Common myeloid progenitor, CD34-positive (primary cell): Measurements from ENCODE around the gene C4orf33.

Experiments used
- CTCF ChIA-PET: fragments of 350-600 bp; sonication (Branson Sonifier 250); formaldehyde crosslinking; loops from one replicate; lab custom pipeline; 2021; ENCODE audit warnings: antibody characterized with exemption; lab: Charles Lee
- POLR2A ChIA-PET: fragments of 350-600 bp; sonication (Branson Sonifier 250); formaldehyde crosslinking; loops from one replicate; lab custom pipeline; 2021; ENCODE audit warnings: antibody characterized with exemption; lab: Charles Lee
- DNase-seq, 3 donors: peaks; one replicate each; pipeline versions ENCODE4 v3.0.0 to v3.0.0-alpha.2; 2013
- H3K27ac ChIP-seq, 2 experiments: 1 replicate in 1 of 2; 2 replicates in 1 of 2; pipeline ENCODE4 v1.7.0; 2013; ENCODE audit warnings: inconsistent platforms in 2 of 2, low read length in 2 of 2, mild to moderate bottlenecking in 2 of 2, low read depth in 1 of 2, moderate library complexity in 1 of 2; ENCODE audit not compliant: severe bottlenecking in 2 of 2, insufficient read depth in 1 of 2, poor library complexity in 1 of 2
- H3K27me3 ChIP-seq, 5 experiments: replicated peaks in 2 of 5; 1 replicate in 3 of 5; 2 replicates in 2 of 5; pipeline versions ENCODE4 v1.6.1 to v1.7.0; 2013; ENCODE audit warnings: low read length in 4 of 5, mild to moderate bottlenecking in 2 of 5, moderate library complexity in 2 of 5, inconsistent platforms in 1 of 5; ENCODE audit not compliant: insufficient read depth in 5 of 5, control insufficient read depth in 4 of 5
- H3K36me3 ChIP-seq, 4 experiments: 1 replicate in 2 of 4; 2 replicates in 2 of 4; pipeline versions ENCODE4 v1.6.1 to v1.7.0; 2013; ENCODE audit warnings: low read length in 3 of 4, control low read depth in 1 of 4, mild to moderate bottlenecking in 1 of 4; ENCODE audit not compliant: control insufficient read depth in 4 of 4, insufficient read depth in 4 of 4
- H3K4me1 ChIP-seq, 4 experiments: 1 replicate in 3 of 4; 2 replicates in 1 of 4; pipeline versions ENCODE4 v1.6.1 to v1.7.1; 2013; ENCODE audit warnings: low read length in 3 of 4, mild to moderate bottlenecking in 3 of 4, control low read depth in 1 of 4, inconsistent platforms in 1 of 4, moderate library complexity in 1 of 4; ENCODE audit not compliant: control insufficient read depth in 4 of 4, insufficient read depth in 4 of 4; ENCODE audit errors: control extremely low read depth in 1 of 4
- H3K4me3 ChIP-seq, 7 experiments: 1 replicate in 4 of 7; 2 replicates in 3 of 7; pipeline versions ENCODE4 v1.5.1 to v1.7.0; 2013; ENCODE audit warnings: mild to moderate bottlenecking in 7 of 7, low read length in 6 of 7, moderate library complexity in 6 of 7, inconsistent platforms in 2 of 7, low read depth in 2 of 7, control low read depth in 1 of 7; ENCODE audit not compliant: insufficient read depth in 4 of 7, control insufficient read depth in 1 of 7; ENCODE audit errors: extremely low read depth in 1 of 7
- H3K9me3 ChIP-seq, 5 experiments: 1 replicate in 4 of 5; 2 replicates in 1 of 5; pipeline versions ENCODE4 v1.6.1 to v1.7.1; 2013; ENCODE audit warnings: low read length in 4 of 5, mild to moderate bottlenecking in 2 of 5, inconsistent platforms in 1 of 5, low read depth in 1 of 5, moderate library complexity in 1 of 5; ENCODE audit not compliant: control insufficient read depth in 4 of 5, insufficient read depth in 2 of 5; ENCODE audit errors: control extremely low read depth in 1 of 5
- WGBS: methylation state at CpG from one replicate; pipeline ENCODE4 v1.1.5; 2013; ENCODE audit not compliant: insufficient coverage; 5-methylcytosine and 5-hydroxymethylcytosine counted together

The C4orf33 gene

DNA sequence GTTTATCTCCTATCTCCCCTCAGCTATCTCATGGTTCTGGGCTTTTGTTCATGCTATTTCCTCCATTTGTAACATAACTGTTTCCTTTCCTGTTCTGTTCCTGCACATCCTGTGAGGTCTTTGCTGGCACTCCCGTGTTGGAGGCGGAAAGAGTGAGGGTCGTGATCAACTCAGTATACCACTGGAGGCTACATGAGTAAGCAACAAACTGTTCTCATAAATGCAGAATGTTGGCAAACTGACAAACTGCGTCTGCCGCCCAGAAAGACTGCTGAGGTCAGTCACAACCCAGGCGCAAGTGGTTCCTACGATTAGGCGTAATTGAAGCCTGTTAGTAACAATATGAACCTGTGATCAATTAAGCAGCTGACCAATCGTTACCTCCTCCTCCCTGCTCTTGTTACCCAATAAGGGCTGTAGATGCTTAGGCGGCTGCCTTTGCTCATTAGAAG is 48.8 kb downstream of the C4orf33 start:
- no peak for DNase-seq
- CTCF ChIA-PET = no interaction called here
- Histone ChIP-seq H3K4me1 (no peaks in the 10 kb centered on the region), H3K27ac (no peak overlapping the region), H3K9me3 (no peaks in the 10 kb centered on the region), H3K4me3 (no peak overlapping the region), H3K36me3 (no peaks in the 10 kb centered on the region), H3K27me3 (no peaks in the 10 kb centered on the region)
- 79% methylated on average over 7 of the region's 10 CpGs for WGBS
- POLR2A ChIA-PET = no interaction called here

DNA sequence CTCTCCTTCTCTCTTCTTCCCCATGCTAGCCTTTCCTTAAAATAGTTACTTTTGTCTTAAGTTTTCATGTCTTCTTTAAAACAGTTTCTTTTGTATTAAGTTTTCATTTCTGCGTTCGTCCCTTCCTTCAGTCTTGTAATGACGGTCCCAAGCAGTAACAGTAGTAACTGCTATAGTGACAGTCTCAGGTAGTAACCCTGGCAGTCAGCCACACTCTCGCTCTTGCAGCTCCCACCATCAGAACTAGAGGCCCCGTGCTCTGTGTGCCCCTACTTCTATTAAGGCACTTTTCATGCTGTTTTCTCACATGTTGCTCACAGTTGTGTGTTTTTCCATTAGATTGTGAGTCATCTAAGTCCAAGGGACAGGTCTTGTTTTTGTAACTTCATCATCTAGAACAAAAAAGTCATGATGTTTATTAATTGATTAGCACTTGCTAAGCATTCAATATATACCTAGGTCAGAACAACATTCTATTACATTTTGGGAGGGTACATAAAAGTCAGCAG is 49.3 kb downstream of the C4orf33 start:
- no peaks in the 10 kb centered on the region for H3K27me3 ChIP-seq
- no peak overlapping the region for H3K4me3 ChIP-seq
- no peaks in the 10 kb centered on the region for H3K36me3 ChIP-seq
- no peak for DNase-seq
- CTCF ChIA-PET = no interaction called here
- H3K27ac ChIP-seq = no peak overlapping the region
- WGBS = no CpG with 5 or more reads among the region's 5 CpGs
- no peaks in the 10 kb centered on the region for H3K4me1 ChIP-seq
- POLR2A ChIA-PET = interaction anchor here (0.6 kb wide), 1 partner anchor 481 kb away, joined by 6 read pairs; no protein-coding TSS in a partner anchor
- H3K9me3 ChIP-seq = no peaks in the 10 kb centered on the region

DNA sequence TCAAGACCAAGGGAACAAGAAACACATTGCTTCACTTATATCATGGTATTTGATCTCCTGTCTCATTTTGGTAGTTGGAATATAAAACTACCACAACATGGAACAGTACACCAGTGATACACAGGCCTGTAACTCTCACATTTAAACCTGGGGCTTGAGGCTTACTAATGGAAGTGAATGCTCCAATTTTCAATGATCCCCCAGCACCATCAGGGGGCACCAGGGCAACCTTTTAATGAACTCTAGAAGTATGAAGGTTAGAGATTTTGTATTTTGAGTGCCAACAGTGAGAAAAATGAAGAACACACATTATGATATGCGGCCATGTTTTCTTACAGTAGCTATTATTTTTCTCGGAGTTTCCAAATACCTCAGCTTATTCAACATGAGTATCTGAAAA is 50.7 kb downstream of the C4orf33 start:
- POLR2A ChIA-PET = no interaction called here
- no peaks in the 10 kb centered on the region for H3K27me3 ChIP-seq
- no peaks in the 10 kb centered on the region for H3K36me3 ChIP-seq
- no peak for DNase-seq
- no peaks in the 10 kb centered on the region for H3K9me3 ChIP-seq
- no CpG with 5 or more reads among the region's 2 CpGs for WGBS
- H3K4me3 ChIP-seq = no peak overlapping the region
- H3K27ac ChIP-seq = no peak overlapping the region
- CTCF ChIA-PET = no interaction called here
- H3K4me1 ChIP-seq = no peaks in the 10 kb centered on the region

DNA sequence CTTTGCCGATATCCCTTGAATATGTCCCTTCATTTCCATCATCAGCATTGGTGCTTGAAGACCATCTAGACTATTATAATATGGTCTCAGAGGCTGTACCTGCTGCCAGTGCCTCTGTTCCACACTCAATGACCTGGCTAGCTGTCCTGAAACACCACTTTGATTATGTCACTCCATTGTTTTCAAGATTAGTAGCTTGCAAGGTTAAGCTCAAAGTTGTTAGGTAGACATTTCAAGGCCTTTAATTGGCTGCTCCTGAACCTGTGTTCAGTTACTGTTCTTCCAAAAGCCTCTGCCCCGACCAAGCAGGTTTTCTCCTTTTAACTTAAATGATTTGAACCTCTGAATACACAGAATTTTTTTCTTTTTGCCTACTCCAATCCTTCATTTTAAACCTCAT is 52.9 kb downstream of the C4orf33 start:
- Histone ChIP-seq H3K27ac (no peak overlapping the region), H3K36me3 (no peaks in the 10 kb centered on the region), H3K4me1 (no peaks in the 10 kb centered on the region), H3K27me3 (no peaks in the 10 kb centered on the region), H3K4me3 (no peak overlapping the region), H3K9me3 (no peaks in the 10 kb centered on the region)
- no peak for DNase-seq
- POLR2A ChIA-PET = no interaction called here
- 100% methylated on average over 2 of the region's 2 CpGs for WGBS
- CTCF ChIA-PET = no interaction called here

DNA sequence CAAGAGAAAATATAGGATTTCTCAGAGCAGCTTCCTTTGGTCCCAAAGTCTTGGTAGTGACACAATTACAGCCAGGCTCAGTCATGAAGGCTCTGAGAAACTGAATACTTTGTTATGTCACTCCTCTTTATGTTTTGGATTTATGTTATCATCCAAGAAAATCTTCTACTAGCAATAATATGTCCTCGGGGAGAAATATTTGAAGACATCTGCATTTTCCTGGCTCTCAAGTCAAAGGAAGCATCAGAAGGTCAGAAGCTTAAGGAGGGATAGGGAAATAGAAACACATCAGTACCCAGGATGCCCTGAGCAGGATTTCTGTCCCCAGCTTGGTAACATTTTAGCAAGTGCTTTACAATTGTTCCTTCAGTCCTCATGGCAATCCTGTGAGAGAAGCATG is 54.0 kb downstream of the C4orf33 start:
- CTCF ChIA-PET = no interaction called here

DNA sequence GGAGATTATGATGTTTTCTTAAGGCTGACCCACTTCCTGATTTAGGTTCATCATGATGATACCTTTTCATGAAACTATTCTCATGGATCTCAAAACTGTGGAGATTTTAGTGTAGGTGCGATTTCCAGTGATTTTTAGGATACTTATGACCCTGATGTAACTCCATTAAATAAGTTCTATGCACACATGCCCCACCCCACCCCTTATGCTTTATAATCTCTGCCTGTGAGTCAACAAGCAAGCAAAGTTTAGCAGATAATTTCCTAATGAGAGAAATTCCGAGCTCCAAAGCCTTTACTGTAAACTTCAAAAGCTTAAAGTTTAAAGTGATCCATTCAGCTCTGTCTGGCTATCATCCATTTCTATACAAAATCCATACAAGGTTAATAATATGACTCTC is 56.4 kb downstream of the C4orf33 start:
- WGBS = no CpG with 5 or more reads among the region's 2 CpGs
- ChIA-PET CTCF (no interaction called here), POLR2A (interaction anchor here (0.6 kb wide), 1 partner anchor 40 kb away, joined by 4 read pairs; no protein-coding TSS in a partner anchor)
- H3K36me3 ChIP-seq = no peaks in the 10 kb centered on the region
- H3K27ac ChIP-seq = no peak overlapping the region
- H3K27me3 ChIP-seq = no peaks in the 10 kb centered on the region
- H3K4me1 ChIP-seq = no peaks in the 10 kb centered on the region
- no peak overlapping the region for H3K4me3 ChIP-seq
- no peaks in the 10 kb centered on the region for H3K9me3 ChIP-seq
- no peak for DNase-seq

More for the DNA sequence above, 54.0 kb downstream of the C4orf33 start:
- no peaks in the 10 kb centered on the region for H3K27me3 ChIP-seq
- 80% methylated on average over 1 of the region's 1 CpG for WGBS
- no peak for DNase-seq
- no peak overlapping the region for H3K27ac ChIP-seq
- POLR2A ChIA-PET = no interaction called here
- no peak overlapping the region for H3K4me3 ChIP-seq
- H3K36me3 ChIP-seq = no peaks in the 10 kb centered on the region
- no peaks in the 10 kb centered on the region for H3K4me1 ChIP-seq
- no peaks in the 10 kb centered on the region for H3K9me3 ChIP-seq

DNA sequence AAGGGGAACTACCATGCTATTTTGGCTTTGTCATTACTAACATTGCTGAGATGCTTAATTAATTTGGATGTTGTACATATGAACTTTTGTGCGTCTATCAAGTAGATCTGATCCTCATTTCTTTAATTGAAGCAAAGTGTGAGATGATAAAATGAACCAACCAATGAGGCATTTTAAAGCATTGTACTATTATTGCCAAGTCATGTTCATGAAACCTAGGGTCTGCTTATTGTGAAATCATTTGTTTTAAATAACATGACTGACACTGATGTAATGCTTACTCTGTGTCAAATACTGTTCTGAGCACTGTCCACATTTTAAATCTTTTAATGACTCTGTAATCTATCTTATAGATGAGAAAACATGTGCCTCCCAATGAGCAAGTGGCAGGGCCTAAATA is 57.7 kb downstream of the C4orf33 start:
- ChIA-PET POLR2A (no interaction called here), CTCF (no interaction called here)
- no peaks in the 10 kb centered on the region for H3K9me3 ChIP-seq
- no peaks in the 10 kb centered on the region for H3K36me3 ChIP-seq
- no CpG with 5 or more reads among the region's 1 CpG for WGBS
- no peaks in the 10 kb centered on the region for H3K4me1 ChIP-seq
- no peaks in the 10 kb centered on the region for H3K27me3 ChIP-seq
- H3K27ac ChIP-seq = no peak overlapping the region
- H3K4me3 ChIP-seq = no peak overlapping the region
- no peak for DNase-seq
